Caki2 (cell line): ENCODE measurements around the gene AGAP1. TPM values are rescaled to one million over a fixed set of nuclear protein-coding genes. Genes with fewer than 3 reads are reported as not detected.
A peak's percentile ranks its signal among the peaks of the same experiment; 100 is the strongest.

ENCODE experiments used
- DNase-seq: peaks from one replicate; pipeline ENCODE4 v3.0.0-alpha.2; 2015; ENCODE audit warnings: low read depth
- in situ Hi-C: cut with HindIII; loops from 2 replicates; pipeline ENCODE4 v1.10.0; 2016; ENCODE audit warnings: low sequenced_read_pairs, low pct_unique_long_range_greater_than_20kb, mixed read lengths
- total RNA-seq: library from RNA; depleted of rRNA; stranded (reverse); fragments of >200 nt; shearing (Covaris generic); gene quantifications from 2 replicates; pipeline ENCODE4 v1.2.3, GENCODE V29; 2014; ENCODE audit warnings: low replicate concordance

AGAP1 gene
- total RNA-seq, 1 experiment from 2014 or later: 5.3 TPM

DNA sequence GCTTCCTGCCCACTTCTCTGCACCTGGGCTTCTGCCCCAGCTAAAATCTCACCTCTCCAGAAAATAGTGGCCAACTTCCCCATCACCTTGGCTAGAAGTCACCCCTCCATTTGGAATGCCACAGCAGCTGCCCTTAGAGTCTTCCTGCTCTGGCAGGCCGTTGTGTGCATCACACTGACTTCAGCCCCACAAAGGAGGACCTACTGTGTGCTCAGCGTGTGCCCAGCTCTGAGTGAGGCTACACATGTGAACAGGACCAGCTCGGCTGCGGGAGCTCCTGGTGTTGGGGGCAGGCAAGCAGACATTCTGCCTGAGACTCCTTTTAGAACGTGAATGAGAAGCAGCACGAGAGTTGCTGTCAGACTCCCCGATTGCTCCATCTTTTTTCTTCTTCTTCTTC lies 78.7 kb downstream of the AGAP1 start:
- no peak for DNase-seq

DNA sequence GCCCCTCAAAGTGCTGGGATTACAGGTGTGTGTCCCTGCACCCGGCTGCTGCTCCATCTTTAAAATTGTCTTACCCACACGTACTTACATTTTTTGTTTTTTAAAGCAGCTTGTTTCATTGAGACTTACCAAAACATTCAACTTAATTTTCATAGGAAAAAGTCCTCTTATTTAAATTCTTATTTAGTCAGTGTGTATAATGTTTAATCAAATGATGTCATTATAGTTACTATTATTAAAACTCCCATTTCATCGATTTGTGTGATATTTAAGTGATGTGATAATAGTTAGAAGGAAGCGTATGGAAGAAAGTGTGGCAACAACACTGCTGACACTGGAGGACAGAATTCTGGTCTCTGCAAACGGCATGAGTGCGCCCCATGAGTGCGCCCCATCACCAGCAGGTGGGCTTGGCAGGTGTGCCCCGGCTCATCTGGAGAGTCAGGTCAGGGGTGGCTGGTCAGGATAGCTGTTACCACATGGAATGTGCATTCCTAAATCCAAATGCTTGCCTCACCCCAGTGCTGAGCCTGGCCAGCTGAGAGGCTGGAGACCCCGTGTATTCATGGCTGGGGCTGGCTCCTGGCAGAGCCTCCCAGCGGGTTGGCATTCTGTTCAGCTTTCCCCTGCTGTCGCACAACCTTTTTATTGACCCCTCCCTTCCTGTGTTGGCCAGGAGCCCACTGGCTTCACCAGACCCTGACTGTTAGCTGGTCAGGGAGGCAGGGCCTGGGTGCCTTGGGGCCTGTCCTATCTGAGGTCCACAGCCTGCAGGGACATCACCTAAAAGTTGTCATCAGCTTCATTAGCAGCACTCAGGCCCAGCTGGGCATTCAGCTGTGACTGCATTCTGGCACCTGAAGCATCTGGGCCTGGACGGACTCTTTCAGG lies 79.7 kb downstream of the AGAP1 start:
- peak; percentile 28 for DNase-seq
- in situ Hi-C loops: no loop called here

More for the DNA sequence above, 78.7 kb downstream of the AGAP1 start:
- in situ Hi-C loops: no loop called here

DNA sequence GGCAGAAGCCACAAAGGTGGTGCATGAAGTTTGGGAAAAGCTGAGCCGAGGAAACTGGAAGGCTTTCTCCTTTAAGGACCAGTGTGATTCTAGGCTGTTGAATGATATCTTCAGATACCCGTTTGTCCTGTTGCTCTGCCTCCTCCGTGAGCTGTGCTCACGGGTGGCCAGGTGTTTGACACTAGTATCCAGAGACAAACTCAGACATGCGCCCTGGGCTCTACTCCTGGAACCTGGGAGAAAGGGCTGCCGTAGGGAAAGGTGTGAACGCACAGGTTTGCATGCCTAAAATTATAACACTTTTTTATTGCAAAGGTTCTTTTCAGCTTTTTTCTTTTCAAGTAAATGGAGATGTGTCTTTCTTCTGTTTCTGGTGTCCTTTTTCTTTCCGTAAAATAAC lies 81.6 kb downstream of the AGAP1 start:
- DNase-seq: no peak
- in situ Hi-C loops: no loop called here

DNA sequence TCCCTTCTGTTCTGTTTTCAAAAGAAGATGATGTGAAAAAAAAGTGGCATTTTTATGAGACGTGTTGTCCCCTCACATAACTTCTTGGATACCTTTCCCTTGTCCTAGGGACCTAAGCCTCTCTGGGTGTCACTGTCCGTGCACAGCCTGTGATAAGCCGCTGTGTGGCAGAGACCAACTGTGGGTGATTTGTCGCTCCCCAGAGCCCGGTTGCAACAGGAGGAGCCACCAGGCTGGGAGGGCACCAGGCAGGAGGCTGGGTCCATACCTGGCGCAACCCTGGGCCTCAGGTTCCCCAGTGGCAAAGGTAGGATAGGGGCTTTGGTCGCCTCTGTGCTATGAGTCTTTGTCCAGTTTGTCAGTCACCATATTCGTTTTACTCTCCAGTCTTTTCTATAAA lies 82.1 kb downstream of the AGAP1 start:
- in situ Hi-C loops: no loop called here
- no peak for DNase-seq

DNA sequence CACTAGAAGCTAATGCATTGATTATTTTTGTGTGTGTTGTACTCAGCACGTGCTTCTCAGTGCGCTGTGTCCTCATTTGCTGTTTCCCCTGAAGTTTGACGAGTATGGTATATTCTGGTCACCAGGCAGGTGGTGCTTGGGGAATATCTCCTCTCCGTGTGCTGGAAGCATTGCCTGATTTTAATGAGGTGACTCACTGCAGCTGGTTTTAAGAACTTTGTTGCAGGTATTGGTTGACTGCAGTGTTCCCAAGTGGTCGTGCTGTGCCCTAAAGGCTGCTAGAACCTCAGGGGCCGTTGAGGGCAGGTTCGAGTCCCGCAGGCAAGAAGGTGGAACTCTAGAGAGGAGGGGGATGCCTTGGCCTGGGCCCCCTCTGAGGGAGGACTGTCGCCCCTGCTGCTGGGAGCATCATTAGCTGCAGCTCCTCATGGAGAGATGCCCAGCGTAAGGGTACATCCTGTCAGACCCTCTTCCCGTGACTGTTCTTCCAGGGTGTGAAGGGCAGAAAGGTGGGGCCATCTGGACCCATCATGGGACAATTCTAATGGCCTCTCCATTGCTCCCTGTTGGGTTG lies 82.6 kb downstream of the AGAP1 start:
- no peak for DNase-seq
- in situ Hi-C loops: no loop called here

DNA sequence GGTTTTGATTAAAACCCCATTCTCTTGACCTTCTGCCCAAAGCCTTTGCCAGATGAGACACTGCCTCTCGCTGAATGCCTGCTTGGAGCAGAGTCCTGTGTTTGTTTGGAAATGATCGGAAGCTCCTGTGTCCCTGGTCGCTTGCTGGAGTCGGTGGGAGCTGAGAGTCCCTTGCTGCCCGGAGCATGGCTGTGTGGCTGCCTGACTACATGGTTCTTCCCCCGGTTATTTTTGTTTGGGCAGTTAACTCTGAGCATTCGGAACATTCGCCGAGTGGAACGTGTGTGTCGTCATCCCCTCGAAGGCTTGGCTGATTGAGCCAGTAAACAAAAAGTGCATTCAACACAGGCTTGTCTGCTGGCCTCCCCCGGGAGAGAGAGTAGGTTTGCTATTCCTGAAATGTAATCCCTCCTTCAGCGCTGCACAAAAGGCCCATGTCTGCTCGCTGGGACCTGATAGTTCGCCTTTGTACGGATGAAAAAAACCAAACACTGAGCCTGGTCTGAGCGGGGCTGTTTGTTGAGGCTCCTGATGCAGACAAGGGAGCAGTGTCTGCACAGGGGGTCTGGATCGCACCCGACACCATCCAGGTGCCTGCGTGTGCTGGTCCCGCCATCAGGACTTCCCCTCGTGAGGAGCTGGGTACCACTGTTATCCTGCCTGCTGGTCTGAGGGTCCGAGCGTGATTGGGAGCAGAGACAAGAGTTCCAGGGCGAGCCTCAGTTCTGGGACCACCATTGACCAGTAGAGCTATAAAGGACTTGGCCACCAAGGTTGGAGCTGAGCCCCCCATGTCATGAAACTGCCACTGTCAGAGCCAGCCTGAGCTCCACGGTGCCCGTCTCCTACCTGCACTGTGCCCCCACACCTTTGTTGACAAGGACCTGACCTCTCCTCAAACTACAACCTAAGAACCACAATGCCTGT lies 83.8 kb downstream of the AGAP1 start:
- no peak for DNase-seq

DNA sequence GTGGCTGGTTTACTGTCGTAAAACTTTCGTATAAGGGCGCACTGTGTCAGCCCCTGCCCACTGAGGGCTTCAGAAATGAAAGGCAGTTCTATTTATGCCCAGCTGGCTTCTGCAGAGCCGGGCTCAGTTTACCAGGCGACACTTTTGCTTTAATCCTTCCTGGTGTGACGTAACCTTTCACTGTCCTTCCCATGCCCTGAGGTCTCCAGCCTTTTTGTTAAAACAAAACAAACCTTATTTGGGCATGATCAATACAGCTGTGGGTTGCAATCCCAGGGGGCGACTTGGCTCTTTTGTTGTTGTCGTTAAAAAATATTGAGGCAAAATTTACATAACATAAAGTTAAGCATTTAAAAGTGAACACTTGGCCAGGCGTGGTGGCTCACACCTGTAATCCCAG lies 85.3 kb downstream of the AGAP1 start:
- no peak for DNase-seq
- in situ Hi-C loops: no loop called here

More for the DNA sequence above, 83.8 kb downstream of the AGAP1 start:
- in situ Hi-C loops: no loop called here

DNA sequence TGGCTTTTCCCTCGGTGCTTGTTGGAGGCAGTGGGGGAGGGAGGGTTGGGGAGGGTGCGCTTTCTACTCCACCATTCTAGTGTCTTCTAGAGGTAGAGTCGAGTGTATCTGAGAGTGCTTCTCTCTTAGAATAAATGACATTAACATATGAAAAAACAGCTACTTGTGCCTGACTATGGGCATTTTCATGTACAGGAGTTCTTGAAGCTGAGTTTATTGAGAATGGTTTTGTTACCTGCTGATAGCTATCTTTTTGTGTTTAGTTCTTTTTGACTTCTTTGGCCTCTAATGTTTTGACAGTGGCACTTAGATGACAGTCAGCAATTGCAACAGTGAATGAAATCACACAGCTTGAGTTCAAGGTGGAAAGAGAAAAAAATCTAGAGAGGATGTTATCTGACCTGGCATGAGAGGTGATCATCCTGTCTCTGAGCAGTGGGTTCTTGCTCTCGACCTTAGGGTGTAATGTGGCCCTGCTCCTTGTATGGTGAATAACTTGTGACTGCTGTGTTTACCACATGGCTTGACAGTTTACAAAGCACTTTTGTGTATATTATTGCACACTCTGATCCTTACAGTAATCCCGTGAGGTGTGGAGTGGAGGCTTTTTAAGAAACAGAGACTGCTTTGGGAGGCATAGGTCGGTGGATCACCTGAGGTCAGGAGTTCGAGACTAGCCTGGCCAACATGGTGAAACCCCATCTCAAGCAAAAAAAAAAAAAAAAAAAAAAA lies 86.7 kb downstream of the AGAP1 start:
- in situ Hi-C loops: no loop called here
- DNase-seq: no peak

DNA sequence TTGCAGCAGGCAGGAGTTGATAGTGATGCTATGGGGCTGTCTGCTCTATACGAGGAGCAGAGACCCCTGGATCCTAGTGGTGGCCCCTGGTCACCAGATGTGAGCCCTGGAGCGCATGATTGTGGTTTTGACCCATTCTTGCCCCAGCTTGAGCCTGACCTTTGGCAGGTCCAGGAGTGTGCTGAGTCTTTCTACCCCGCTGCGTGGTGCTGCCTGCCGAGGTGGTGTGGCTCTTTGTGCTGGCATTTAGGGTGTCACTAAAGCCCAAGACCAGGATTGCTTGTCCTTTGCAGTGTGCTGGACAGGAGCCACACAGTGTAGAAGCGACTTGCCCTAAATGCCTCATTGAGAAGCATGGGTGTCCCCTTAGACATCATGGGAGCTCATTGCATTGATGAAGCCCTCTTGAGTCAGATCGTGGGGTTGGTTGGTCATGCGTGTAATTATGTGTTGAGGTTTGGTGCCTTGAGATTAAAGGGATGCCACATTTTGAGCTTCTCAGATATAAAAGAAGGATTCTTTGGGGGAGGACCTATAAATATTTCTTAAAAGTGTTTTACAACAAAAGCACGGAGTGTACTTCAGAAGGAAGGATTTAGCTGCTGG lies 88.3 kb downstream of the AGAP1 start:
- DNase-seq: no peak
- in situ Hi-C loops: no loop called here

DNA sequence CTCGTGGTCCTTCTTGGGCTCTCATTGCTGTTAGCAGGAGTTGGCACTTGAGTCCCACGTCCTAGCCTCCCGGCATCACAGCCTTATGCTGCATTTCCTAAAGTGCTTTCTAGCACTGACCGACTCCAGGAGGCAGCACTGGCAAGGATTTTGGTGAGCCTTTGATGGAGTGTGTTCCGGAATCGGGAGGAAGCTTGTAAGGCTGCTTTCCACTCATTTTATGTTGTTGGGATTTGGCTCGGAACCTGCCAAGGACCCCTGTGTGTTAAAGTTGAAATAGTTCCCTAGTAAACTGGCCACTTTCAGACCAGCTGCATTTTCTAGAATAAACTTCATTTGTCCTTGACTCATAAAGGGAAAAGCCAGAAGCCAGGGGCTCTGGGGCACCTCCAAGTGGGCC lies 88.9 kb downstream of the AGAP1 start:
- in situ Hi-C loops: no loop called here
- no peak for DNase-seq

DNA sequence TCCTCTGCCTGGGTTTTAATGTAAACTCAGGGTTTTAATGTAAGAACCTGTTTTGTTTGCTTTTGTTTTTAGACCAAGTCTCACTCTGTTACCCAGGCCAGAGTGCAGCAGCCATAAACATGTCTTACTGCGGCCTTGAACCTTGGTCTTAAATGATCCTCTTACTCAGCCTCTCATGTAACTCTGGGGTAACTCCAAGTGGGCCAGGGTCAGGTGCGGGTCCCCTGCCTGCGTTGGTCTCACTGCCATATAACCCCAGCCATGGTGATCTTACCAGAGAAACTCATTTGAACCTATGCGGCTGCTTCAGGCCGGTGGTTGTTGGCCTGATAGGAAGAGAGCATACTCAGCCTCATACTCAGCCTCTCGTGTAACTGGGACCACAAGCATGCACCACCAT lies 89.3 kb downstream of the AGAP1 start:
- in situ Hi-C loops: no loop called here
- no peak for DNase-seq

DNA sequence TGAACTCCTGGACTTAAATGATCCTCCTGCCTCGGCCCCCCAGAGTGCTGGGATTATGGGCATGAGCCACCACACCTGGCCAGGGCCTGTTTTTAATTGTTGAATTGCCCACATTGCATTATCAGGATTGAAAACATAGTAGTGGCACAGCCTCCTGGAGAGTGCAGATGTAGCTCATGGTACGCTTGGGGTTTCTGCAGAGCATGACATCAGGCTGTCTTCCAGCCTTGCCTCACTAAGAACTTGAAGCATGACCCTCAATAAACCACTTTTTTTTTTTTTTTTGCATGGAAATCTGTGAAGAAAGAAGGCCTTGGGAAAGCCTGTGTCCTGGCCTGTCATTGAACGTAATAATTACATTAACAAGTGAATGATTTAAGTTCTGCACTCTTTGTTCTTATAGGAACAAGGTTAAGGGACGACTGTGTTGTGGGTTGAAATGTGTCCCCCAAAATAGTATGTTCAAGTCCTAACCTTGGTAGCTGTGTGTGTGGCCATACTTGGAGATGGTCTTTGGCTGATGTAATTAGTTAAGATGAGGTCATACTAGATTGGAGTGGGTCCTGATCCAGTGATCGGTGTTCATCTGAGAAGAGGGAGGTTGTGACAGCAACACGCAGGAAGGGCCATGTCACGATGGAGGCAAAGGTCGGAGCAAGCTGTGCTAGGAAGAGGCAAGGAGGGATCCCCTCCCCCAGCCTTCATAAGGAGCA lies 90.2 kb downstream of the AGAP1 start:
- in situ Hi-C loops: no loop called here

DNA sequence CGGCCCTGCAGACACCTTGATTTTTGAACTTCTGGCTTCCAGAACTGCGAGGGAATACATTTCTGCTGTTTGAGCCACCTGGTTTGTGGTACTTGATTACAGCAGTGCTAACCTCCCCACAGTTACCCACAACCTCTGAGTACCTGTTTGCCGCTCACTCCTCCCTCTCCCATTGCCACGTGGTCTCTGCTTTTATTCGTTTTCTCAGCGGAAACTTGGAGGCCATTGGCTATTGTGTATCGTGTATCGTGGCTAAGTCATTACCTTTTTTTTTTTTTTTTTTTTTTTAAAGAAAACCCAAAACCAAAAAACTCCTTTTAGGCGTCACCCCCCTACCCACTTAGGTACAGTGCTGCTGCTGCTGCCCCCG lies 90.8 kb downstream of the AGAP1 start:
- DNase-seq: no peak
- in situ Hi-C loops: no loop called here

More for the DNA sequence above, 90.2 kb downstream of the AGAP1 start:
- DNase-seq: no peak

DNA sequence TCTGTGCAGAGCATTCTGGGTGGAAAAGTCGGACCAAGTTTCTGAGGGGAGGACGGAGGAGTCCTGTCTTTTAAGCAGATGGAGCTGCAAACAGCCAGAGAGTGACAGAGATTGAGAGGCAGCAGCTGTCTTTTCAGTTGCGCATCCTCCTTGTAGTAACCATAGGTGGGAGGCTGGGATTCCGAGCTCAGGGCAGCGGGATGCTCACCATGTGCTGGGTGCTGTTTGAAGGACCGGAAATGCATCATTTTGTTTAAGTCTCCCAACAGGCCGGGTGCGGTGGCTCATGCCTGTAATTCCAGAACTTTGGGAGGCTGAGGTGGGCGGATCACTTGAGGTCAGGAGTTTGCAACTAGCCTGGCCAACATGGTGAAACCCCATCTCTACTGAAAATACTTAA lies 93.4 kb downstream of the AGAP1 start:
- in situ Hi-C loops: no loop called here
- DNase-seq: no peak

DNA sequence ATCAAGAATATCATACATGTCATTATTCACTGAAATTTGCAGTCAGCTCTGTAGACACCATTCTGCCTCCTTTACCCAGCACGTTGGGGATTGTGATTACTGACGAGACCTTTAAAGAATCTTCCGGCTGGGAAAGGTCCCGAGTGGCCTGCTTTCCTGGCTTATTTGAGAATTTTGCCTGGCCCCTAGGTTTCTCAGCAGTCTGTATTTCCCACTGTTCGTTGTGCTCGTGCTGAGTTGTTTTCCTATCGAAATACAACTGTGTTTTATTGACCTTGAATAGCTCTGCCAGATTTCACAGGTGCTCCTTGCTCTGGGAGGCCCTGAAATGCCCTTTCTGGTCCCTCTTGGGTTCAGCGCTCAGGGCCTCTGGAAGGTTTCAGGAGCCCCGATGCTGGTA lies 94.9 kb downstream of the AGAP1 start:
- in situ Hi-C loops: no loop called here
- DNase-seq: no peak

DNA sequence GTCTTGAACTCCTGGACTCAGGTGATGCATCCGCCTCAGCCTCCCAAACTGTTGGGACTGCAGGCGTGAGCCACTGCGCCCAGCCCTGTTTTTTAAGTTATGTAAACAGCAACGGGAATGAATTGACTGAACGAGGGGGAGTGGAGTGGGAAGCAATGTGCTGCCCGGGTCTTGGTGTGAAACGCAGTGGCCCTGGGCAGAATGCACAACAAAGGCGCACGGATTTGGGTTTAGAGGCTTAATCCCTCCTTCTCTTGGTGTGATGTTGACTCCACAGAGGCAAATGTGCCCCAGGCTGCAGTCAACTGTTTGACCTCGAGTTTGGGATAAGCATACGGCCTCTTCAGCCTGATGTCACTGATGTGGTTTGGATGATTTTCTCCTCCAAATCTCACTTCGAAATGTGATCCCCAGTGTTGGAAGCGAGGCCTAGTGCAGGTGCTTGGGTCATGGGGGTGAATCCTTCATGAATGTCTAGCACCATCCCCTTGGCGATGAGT lies 97.4 kb downstream of the AGAP1 start:
- in situ Hi-C loops: no loop called here
- no peak for DNase-seq

DNA sequence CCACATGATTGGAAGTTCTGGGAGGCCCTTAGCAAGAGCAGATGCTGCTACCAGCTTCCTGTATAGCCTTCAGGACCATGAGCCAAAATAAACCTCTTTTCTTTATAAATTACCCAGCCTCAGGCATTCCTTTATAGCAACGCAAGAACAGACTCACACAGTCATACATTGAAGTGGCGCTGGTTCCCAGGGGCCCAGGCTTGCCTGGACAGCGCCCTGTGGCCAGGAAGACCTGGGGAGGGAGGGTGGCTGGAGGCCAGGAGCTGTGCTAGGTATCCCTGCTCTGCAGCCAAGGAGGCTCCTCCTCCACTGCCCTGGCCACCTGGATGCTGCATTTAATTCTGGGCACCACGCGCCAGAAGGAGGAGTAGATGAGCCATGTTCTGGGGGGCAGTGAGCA lies 98.1 kb downstream of the AGAP1 start:
- no peak for DNase-seq
- in situ Hi-C loops: no loop called here
